RCC 7860 (cell line): Measurements from ENCODE around the gene STAT4.

Experiments
- DNase-seq: peaks from one replicate; pipeline ENCODE4 v3.0.0-alpha.2; 2015; ENCODE audit warnings: low spot score
- FAIRE-seq: peaks from 2 replicates; lab custom pipeline; 2012; peaks lifted over from hg19 to GRCh38; lab: Jason Lieb, UNC

Gene STAT4

GRCh38 chr2:191176305-191176704, 25.5 kb upstream of the STAT4 start:
- FAIRE-seq (no peak), DNase-seq (no peak)

- FAIRE-seq = no peak
Observed at GRCh38 chr2:191174442-191174841, 23.6 kb upstream of the STAT4 start.

GRCh38 chr2:191173206-191173605, 22.4 kb upstream of the STAT4 start:
- DNase-seq = no peak
- no peak for FAIRE-seq

More at GRCh38 chr2:191174442-191174841, 23.6 kb upstream of the STAT4 start:
- DNase-seq = no peak

GRCh38 chr2:191171708-191172355, 21.0 kb upstream of the STAT4 start:
- DNase-seq (peak; percentile 97), FAIRE-seq (peak; percentile 97)

- FAIRE-seq (no peak), DNase-seq (no peak)
Observed at GRCh38 chr2:191171286-191171685, 20.5 kb upstream of the STAT4 start.

GRCh38 chr2:191170773-191171172, 20.0 kb upstream of the STAT4 start:
- peak; percentile 13 for DNase-seq

GRCh38 chr2:191170301-191170636, 19.5 kb upstream of the STAT4 start:
- DNase-seq = peak; percentile 50
- FAIRE-seq = no peak

More at GRCh38 chr2:191170773-191171172, 20.0 kb upstream of the STAT4 start:
- FAIRE-seq = no peak

- peak; percentile 57 for DNase-seq
- peak; percentile 84 for FAIRE-seq
Observed at GRCh38 chr2:191169456-191170300, 18.9 kb upstream of the STAT4 start.

- DNase-seq (peak; percentile 41), FAIRE-seq (peak; percentile 54)
Observed at GRCh38 chr2:191167766-191168165, 17.0 kb upstream of the STAT4 start.

GRCh38 chr2:191166756-191167445, 16.1 kb upstream of the STAT4 start:
- FAIRE-seq = no peak
- DNase-seq = no peak

GRCh38 chr2:191166111-191166755, 15.4 kb upstream of the STAT4 start:
- DNase-seq (no peak), FAIRE-seq (no peak)

GRCh38 chr2:191165176-191165643, 14.4 kb upstream of the STAT4 start:
- peak; percentile 77 for FAIRE-seq
- DNase-seq = peak; percentile 34

- no peak for DNase-seq
- no peak for FAIRE-seq
Observed at GRCh38 chr2:191158747-191159146, 8.0 kb upstream of the STAT4 start.

- FAIRE-seq (no peak), DNase-seq (no peak)
Observed at GRCh38 chr2:191158193-191158592, 7.4 kb upstream of the STAT4 start.

- peak; percentile 75 for FAIRE-seq
Observed at GRCh38 chr2:191155608-191156071, 4.8 kb upstream of the STAT4 start.

GRCh38 chr2:191153716-191154115, 2.9 kb upstream of the STAT4 start:
- DNase-seq = no peak
- FAIRE-seq = no peak

More at GRCh38 chr2:191155608-191156071, 4.8 kb upstream of the STAT4 start:
- DNase-seq = peak; percentile 64

GRCh38 chr2:191152482-191153240, 1.9 kb upstream of the STAT4 start:
- no peak for FAIRE-seq

GRCh38 chr2:191151331-191151730, 537 bp upstream of the STAT4 start:
- no peak for FAIRE-seq
- no peak for DNase-seq

More at GRCh38 chr2:191152482-191153240, 1.9 kb upstream of the STAT4 start:
- DNase-seq = peak; percentile 36

GRCh38 chr2:191150230-191150599, 579 bp downstream of the STAT4 start:
- FAIRE-seq (no peak), DNase-seq (no peak)

- FAIRE-seq (no peak), DNase-seq (no peak)
Observed at GRCh38 chr2:191149391-191149790, 1.4 kb downstream of the STAT4 start.
